ENCODE results near the gene DPF3.
"Not testable (repeated sequence)": the region's sequence is repeated elsewhere in the genome, so short reads cannot be mapped to it uniquely, and the experiment has no call there.

DPF3 gene

DNA sequence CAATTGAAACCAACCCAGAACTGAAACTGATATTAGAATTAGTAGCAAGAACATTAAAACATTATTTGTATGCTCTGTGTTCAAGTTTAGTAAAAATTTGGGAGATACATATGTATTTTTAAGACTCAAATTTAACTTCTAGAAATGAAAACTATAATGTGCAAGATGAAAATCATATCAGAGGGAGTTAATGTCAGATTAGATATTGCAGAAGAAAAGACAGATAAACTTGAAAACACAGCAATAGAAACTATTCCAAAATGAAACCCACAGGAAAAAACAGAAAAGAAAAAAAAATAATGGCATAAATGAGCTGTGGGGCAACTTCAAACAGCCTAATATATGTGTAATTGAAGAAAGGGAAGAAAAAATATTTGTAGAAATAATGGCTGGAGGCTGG is 134.9 kb downstream of the DPF3 start:
- no peak for DNase-seq

DNA sequence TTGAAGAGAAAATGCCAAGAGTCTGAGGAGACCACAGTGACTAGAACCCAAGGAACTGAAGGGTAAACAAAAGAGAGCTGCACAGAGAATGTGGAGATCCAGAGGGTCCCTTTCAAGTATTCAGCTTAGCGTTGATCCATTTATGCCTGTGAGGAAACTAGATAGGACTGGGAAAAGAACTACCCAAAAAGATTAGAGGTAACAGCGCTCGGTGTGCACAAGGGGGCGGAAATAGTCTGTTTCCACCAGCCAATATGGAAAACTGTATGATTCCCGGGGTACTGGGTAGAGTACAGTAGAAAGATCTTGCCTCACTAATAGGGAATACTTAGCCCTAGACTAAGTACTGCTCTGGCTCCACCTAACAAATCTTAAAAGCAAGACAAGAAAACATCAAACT is 135.5 kb downstream of the DPF3 start:
- DNase-seq = no peak

DNA sequence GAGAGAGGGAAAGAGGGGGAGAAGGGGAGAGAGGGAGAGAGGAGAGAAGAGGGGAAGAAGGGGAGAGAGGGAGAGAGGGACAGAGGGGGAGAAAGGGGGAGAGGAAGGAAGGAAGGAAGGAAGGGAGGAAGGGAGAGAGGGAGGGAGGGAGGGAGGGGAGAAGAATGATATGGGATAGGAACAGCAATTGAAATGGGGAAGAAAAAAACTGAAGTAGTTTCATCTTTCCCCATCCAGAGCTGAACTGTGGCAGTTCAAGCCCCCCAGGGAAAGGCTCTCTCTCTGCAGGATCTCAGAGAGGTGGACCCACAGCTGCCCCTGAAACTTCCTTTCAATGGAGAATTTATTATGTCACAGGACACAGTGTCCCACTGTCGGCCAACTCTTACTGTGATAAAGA is 136.9 kb downstream of the DPF3 start:
- no peak for DNase-seq

DNA sequence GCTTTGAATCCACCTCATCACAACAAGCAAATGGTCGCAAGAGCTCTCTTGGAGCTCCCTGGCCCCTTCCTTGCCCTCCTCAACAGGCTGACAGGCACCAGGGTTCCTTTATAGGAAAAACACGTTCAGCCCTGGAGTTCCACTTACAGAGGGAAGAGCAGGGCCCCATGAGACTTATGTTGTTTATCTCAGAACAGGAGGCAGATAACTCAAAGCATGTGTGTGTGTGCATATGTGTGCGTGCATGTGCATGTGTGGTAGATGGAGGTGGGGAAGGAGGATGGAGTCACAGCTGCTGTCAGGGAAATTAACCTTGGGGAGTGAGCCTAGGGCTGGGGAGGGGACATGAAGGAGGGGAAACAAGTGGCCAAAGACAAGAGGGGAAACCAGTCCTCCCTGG is 138.1 kb downstream of the DPF3 start:
- DNase-seq = no peak

DNA sequence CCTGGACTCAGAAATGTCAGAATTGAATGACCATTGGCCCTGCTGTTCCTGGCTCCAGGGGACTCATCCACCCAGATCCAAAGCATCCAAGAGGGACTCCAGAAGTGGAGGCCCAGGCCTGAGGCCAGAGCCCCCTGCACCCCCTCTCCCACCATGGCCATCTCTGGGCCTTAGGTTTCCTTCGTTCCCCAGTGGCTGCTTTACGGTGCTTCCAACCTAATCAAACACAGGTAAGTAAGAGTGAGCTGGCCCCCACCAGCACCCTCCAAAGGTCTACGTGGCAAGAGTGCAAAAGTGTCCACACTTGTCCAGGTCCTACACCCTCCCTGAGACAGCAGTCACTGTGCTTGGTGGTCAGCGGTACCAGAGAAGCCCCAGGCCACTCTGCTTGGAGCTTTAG is 139.0 kb downstream of the DPF3 start:
- no peak for DNase-seq

DNA sequence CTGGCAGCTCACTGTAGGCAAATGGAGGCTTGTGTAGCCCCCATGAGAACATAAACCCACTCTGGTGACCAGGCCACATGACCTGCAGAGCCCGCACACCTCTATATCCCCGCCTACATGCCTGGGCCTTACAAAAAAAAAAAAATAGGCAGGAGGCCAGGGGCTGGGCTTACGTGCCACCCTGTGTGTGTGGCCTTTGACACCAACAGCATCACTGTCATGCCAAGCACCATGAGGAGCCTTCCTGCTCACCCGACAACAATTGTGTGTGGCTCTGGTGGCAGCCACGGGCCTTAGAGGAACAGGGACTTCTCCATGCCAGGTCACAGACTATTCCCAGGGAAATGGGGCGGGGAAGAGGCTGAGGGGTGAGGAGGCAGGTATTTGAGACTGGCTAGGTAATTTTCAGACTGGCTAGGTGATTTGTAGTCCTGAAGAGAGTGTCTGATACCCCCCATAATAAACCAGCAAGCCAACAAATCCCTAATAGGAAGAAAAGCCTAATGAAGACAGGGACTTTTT is 140.0 kb downstream of the DPF3 start:
- DNase-seq = no peak

DNA sequence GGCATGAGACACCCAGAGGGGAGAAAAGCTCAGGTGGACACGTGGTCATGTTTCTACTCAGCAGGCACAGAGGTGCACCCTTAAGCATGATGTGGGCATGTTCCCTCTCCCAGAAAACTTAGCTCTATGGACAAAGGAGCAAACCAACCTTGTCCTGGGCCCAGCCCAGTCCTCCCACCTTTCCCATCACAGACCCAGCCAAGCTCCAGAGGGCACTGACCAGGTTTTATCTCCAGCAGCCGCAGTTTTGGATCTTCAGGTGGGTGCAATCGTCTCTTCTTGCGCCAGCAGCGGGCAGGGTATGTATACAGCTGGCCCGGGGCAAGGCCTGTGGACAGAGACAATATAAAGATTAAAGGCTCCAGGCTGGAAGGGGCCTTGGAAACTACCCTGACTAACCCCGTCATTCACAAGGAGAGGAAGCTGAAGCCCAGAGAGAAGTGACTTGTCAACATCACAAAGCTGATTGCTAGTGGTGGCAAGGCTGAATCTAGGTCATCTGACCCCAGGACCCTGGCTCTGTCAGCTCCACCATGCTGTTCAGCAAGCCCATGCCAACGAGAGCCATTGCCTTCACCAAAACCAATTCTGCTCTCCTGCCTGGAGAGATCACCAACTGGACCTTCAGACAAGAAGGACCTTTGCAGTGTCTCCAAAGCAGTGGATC is 140.7 kb downstream of the DPF3 start:
- no peak for DNase-seq

DNA sequence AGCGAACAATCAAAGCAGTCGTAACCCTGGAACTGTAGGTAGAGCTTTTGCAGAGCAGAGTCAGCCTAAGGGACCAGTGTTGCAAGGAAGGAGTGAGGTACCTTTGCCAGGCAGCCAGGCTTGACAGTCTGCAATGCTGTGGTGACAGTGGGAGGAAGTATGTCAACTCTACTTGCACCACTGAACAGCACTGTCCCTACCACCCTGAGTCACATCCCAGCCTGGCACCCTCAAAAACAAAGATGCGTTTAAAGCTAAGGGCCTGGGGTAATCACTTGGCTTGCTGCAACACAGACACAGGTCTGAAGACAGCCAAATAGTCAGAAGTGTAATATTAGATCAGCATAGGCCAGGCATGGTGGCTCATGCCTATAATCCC is 141.9 kb downstream of the DPF3 start:
- no peak for DNase-seq

DNA sequence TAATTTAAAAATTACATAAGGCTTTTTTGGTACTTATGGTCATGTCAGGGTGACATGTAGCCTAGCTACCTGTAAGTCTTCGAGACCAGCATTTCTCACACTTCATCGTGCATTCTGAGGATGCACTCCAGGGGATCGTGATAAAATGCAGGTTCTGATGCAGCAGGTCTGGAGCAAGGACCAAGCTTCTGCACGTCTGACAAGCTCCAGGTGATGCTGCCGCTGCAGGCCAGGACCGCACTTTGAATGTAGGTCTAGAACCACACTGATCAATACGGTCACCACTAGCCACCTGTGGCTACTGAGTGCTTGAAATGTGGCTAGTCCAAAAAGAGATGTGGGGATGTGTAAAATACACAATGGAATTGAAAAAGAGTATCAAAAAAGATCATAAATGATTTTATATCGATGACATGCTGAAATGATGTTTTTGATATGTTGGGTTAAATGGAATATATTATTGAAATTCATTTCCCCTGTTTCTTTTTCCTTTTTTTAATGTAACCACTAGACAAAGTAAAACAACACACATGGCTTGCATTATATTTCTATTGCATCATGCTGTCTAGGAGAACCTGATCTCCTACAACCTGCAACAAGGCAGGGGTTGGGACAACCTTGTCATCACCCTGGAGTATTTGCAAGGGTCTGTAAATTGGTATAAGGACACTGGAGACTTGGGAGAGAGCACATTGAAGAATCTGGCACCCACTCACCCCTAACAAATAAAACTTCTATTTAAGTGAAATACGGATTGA is 142.4 kb downstream of the DPF3 start:
- DNase-seq = no peak

DNA sequence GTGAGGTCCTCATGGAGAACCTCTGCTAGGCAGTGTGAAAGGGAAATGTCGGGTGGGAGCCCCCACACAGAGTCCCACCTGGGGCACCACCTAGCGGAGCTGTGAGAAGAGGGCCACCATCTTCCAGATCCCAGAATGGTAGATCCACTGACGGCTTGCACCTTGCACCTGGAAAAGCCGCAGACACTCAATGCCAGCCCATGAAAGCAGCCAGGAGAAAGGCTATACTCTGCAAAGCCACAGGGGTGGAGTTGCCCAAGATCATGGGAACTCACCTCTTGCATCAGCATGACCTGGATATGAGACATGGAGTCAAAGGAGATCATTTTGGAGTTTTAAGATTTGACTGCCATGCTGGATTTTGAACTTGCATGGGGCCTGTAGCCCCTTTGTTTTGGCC is 145.0 kb downstream of the DPF3 start:
- DNase-seq = not testable (repeated sequence)

DNA sequence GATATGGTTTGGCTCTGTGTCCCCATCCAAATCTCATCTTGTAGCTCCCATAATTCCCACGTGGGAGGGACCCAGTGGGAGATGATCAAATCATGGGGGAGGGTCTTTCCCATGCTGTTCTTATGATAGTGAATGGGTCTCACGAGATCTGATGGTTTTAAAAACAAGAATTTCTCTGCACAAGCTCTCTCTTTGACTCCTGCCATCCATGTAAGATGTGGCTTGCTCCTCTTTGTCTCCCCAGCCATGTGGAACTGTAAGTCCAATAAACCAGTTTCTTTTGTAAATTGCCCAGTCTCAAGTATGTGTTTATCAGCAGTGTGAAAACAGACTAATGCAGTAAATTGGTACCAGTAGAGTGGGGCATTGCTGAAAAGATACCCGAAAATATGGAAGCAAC is 146.2 kb downstream of the DPF3 start:
- DNase-seq = no peak

DNA sequence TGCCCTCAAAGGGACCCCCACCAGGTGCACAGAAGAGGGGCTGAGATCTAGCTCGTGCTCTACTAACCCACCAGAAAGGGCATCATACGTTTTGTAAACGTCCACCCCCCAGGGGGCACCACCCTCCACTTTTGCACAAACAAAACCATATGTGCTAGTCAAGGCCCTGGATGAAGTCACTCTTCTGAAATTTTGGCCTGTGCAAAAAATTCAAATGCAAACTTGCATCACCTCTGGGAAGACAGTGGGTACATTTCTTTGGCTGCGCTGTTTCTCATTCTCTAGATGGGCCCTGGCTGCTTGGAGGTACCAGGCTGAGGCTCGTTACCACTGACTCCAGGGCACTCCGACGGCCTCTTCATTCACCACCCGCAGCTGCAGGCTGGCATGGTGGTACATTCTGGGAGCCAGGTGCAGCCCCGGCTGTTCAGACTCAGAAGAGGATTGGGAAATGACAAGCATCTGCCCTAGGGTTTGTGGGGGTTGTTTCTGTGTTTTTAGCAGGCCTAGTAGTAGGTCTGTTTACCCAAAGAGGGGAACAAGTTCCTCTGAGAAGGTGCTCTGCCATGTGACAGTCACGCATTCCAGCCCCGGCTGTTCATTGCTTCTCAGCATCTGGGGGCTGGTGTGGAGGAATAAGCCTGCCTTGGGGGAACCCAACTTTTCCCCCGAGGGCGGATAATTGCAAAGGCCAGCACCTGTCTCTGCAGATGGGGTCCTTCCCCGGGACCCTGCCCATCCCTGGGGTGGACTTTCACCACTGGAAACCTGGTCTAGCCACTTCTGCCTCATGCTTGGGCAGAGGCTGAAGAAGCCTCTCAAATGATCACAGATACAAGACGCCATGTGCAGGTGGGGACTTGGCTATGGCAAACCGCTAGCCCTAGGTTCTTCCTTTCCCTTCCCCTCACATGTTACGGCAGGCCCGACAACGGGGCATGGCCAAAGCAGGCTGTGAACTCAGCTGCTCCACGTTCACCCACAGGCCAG is 147.6 kb downstream of the DPF3 start:
- DNase-seq = no peak

DNA sequence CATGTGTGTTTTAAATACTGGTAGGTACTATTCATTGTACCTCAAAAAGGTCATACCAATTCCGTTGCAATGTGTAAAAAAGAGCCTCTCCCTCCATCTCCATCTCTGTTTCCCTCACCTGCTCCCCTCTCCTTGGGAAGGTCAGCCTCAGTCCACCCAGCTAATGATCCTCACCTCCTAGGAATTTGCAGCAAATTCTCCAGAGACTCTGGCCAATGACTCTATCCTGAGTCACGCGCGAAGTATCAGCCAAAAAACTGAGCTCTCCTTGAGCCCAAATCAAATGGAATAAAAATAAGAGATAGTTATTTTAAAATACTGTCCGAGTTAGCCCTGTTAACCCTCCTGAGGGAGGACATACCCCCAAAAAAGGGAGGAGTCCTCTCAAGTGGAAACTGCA is 148.4 kb downstream of the DPF3 start:
- DNase-seq = no peak

DNA sequence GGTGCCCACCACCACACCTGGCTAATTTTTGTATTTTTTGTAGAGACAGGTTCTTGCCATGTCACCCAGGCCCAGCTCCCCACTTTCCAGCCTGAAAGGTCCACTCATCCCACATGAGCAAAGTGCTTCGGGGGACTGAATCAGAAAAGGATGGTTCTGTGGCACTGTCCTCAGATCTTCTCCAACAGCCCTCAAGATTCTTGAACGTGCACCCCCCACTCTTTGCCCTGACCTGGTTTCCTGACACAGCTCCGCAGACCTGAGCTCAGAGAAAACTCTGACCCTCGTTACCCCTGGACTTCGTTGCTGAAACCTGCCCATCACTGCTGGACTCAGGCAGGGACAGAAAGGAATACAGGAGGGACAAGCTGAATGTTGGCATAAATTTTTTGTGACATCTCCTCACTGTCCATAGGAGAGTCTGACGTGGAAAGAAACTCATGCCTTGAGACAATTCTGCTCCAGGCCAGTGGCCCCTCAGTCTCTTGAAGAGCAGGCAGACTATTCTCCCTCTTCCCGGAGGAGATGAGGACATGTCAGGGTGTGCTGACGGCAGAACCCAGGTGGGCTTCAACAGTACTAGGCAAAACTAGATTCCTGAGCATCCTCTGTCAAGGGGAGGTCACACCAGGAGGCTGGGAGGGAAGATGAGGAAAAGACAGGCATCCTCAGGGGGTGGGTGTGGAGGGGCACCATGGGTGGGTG is 149.3 kb downstream of the DPF3 start:
- DNase-seq = no peak

DNA sequence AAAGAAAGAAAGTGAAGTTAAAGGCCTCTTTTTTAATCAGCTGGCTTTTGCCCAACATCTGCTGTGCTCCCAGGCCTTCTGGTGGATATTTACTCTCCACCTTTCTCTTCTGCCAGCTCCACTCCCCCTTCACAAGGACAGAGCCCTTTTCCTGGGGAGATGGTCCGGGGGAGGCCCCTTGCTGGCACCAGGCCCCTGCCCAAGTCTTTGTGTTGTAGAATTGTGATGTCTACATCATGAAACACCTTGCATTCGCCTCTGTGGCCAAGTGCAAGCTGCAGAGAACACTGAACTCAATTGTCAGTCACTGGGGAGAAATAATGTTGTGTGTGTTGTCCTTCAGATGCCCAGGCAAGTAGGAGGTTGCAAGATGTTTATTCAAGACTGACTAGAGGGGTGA is 150.3 kb downstream of the DPF3 start:
- no peak for DNase-seq

DNA sequence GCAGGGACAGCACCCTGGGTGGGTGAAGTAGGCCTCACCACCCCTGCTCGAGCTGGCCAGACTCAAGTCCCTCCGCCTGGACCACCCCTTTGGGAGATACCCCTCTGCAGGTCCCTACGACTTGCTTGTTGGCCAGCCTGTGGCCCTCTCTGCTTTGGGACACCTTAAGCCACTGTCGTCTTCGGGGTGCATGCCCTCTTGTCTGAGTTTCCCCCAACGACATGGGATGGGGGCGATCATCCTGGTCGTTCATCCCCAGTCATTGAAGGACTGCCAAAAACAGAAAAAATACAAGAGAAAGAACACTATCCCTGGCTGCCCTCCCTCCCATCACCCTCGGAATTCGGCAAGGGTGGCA is 151.1 kb downstream of the DPF3 start:
- DNase-seq = no peak

DNA sequence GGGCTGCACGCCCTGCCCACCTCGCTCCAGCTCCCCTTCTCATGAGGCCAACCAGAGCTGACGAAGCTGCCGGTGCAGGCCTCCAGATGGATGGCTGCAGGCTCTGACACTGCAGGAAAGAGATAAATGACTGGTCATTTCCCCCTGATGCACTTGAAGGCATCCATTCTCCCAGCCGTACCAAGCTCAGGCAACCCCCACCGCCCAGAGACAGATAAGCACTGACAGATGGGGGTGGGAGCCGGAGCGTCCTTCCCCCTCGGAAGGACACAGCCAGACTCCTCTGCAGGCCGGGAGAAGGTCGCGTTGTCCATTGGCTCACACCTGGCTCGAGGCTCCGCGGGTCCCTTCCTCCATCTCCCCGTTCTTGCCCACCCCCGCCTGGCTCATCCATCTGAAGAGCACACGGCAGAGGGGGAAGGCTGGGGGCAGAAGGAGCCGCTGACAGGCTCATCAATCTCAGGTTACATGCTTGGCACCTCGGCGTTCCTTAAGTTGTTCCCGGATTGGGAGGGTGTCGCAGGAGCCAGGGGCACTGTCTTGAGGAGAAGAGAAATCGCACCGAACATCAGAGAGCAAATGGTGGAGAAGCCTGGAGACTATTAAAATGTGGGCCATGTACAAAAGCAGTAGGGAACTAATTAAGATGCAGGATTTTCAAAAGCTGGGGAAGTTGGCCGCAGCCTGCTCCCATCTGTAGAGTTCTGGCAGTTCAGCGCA is 151.6 kb downstream of the DPF3 start:
- no peak for DNase-seq

DNA sequence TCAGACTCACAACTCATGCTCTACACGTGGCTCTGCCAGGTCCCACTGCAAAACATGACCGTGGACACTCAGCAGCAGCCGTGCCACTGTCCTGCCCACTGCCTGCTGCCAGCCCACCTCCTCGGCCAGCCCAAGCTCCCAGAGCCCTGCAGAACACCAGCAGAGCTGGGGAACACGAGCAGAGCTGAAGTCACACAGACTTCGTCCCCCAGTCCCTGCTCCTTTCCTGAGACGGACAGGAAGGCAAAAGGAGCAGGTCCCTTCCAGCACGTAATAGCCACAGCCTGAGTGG is 152.1 kb downstream of the DPF3 start:
- no peak for DNase-seq

DNA sequence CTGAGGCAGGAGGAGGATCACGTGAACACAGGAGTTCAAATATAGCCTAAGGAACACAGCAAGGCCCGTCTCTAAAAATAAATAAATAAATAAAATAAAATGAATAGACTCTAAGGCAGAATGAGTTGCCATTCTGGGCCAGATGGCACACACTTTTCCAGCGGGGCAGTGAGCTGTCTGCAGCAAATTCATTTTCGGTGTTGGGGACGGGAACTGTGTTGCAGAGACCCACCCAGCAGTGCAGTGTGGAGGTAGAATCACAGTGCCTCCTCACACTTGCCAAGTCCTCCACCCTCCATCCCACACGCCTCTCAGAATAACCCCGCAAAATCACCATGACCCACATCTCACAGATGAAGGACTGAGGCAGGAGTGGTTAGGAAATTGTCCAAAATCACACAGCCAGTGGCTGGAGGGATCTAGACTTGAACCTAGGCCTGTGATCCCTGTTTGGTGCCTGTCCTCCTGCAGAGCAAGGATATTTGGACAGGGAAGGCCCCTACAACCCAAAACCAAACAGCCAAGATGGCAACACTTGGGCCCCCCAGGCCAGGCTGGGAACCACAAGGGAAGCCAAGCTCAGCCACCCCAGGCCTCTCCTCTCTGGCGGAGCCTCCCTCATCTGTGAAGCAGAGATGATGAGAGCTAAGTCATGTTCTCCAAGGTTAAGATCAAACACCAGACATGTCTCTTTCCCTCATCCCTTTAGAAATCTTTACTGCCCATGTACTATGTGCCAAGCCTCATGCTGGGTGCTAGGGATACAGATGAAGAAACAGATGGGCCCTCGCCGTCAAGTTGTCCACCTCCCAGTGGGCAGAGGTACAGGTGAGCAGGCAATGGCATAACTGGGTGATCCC is 152.7 kb downstream of the DPF3 start:
- no peak for DNase-seq

DNA sequence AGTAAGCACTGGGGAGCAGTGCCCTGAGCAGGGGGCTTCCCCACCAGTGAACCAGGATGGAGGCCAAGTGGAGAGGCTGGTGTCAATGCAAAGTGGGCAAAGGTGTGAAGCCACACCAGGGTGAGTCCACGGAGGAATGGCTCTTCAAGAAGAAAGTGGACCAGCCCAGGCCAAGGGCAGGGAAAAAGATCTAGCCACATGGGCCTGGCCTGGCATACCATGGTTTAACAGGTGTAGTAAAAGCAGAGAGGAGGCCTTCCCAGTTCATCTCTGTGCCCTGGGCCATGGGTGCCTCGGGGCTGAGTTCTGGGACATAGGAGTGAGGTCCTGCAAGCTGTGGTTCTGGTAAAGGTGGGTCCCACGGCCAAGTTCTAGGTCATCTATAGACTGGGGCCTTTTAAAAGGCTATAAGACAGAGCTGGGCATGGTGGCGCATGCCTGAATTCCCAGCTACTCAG is 153.4 kb downstream of the DPF3 start:
- no peak for DNase-seq

Measured in activated CD4-positive, CD25-positive, alpha-beta regulatory T cell treated with anti-CD3 and anti-CD28 coated beads, Interleukin-2, amount 50 U/mL, for 72 hours (primary cell).